ES-I3 (cell line): ENCODE measurements around the gene SENP5.

Source experiments
- H3K36me3 ChIP-seq: 2 replicates; pipeline ENCODE4 v1.6.1; 2013; ENCODE audit warnings: mild to moderate bottlenecking, low read length, control low read depth, moderate library complexity; ENCODE audit not compliant: insufficient read depth
- H3K4me1 ChIP-seq: 2 replicates; pipeline ENCODE4 v1.6.1; 2013; ENCODE audit warnings: mild to moderate bottlenecking, control low read depth, low read length; ENCODE audit not compliant: insufficient read depth
- H3K9ac ChIP-seq: 2 replicates; pipeline ENCODE4 v1.6.1; 2013; ENCODE audit warnings: low read depth, mild to moderate bottlenecking, low read length, moderate library complexity
- H3K9me3 ChIP-seq: 2 replicates; pipeline ENCODE4 v1.6.1; 2013; ENCODE audit warnings: mild to moderate bottlenecking, low read length, moderate library complexity; ENCODE audit not compliant: control insufficient read depth, insufficient read depth

SENP5 gene

GRCh38 chr3:196965804-196966173, 98.1 kb downstream of the SENP5 start:
- Histone ChIP-seq H3K36me3 (no peaks in the 10 kb centered on the region), H3K9me3 (no peaks in the 10 kb centered on the region; the same call in 1 of the 2 replicates), H3K4me1 (no peaks in the 10 kb centered on the region; the same call in 1 of the 2 replicates), H3K9ac (no peak overlapping the region)

GRCh38 chr3:196966526-196967401, 99.0 kb downstream of the SENP5 start:
- Histone ChIP-seq H3K36me3 (no peaks in the 10 kb centered on the region), H3K9ac (peak overlapping the region; percentile 66; the same call in 1 of the 2 replicates), H3K4me1 (no peaks in the 10 kb centered on the region; the same call in 1 of the 2 replicates), H3K9me3 (peaks cover 3% of the 10 kb centered on the region; the same call in 1 of the 2 replicates)

GRCh38 chr3:196967412-196968232, 99.9 kb downstream of the SENP5 start:
- H3K4me1 ChIP-seq, result no peaks in the 10 kb centered on the region; the same call in 1 of the 2 replicates
- peaks cover 3% of the 10 kb centered on the region; the same call in 1 of the 2 replicates for H3K9me3 ChIP-seq
- no peaks in the 10 kb centered on the region for H3K36me3 ChIP-seq
- H3K9ac ChIP-seq, result peak overlapping the region; percentile 66; the same call in 1 of the 2 replicates

DNA sequence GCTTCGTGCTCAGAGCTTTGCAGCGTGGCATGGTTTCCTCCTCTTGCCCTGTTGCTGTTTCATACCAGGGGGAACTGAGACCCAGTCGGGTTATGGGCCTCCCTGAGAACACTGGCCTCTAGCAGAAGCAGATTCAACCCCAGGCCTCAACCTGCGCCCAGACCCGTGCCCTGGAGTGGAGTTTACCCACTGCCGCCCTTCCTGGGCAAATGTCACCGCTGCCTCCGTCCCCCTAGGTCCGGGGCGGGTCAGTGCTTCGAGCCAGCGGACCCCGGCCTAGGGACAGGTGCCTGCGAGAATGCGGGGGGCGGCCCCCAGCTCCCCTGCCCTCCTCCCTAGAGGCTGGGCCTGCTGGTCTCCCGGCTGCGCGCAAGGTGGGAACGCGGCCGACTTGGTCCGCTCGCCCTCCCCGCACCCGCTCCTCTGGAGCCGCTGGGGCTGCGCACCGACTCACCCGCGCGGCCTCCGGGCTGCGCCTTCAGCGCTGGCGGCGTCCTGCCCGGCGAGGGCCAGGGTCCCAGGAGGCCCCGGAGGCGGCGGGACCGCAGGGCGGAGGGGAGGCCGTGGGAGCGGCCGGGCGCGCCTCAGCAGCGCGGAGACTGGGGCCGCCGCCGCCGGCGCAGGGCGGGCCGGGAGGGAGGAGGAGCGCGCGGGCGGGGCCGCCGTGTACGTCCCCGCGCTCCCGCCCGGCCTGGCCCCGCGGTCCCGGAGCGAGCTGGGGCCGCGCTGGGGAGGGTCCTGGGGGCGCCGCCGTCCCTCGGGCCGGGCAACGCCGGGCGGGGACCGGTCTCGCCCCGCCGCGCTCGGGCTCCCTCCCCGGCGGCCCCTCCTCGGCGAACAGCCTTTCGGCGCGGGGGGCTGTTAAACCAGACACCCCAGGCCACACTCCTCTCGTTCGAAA, 100.8 kb downstream of the SENP5 start, which contains the start of gene PIGZ:
TSS of gene PIGZ (minus strand) at position 601 of the 901 bp plus-strand sequence. CDS start 16,802 bp downstream, outside the sequence.
- Histone ChIP-seq H3K36me3 (no peaks in the 10 kb centered on the region), H3K4me1 (no peaks in the 10 kb centered on the region; the same call in 1 of the 2 replicates), H3K9me3 (peaks cover 3% of the 10 kb centered on the region; the same call in 1 of the 2 replicates), H3K9ac (peak within 1 kb of the TSS; percentile 66)

GRCh38 chr3:196969134-196969659, 101.5 kb downstream of the SENP5 start:
- H3K9me3 ChIP-seq, result peaks cover 3% of the 10 kb centered on the region; the same call in 1 of the 2 replicates
- H3K4me1 ChIP-seq, result no peaks in the 10 kb centered on the region; the same call in 1 of the 2 replicates
- H3K9ac ChIP-seq, result peak overlapping the region; percentile 66
- no peaks in the 10 kb centered on the region for H3K36me3 ChIP-seq

GRCh38 chr3:196969660-196970546, 102.2 kb downstream of the SENP5 start:
- Histone ChIP-seq H3K4me1 (no peaks in the 10 kb centered on the region; the same call in 1 of the 2 replicates), H3K36me3 (no peaks in the 10 kb centered on the region), H3K9me3 (peaks cover 3% of the 10 kb centered on the region; the same call in 1 of the 2 replicates), H3K9ac (peak overlapping the region; percentile 66; the same call in 1 of the 2 replicates)

DNA sequence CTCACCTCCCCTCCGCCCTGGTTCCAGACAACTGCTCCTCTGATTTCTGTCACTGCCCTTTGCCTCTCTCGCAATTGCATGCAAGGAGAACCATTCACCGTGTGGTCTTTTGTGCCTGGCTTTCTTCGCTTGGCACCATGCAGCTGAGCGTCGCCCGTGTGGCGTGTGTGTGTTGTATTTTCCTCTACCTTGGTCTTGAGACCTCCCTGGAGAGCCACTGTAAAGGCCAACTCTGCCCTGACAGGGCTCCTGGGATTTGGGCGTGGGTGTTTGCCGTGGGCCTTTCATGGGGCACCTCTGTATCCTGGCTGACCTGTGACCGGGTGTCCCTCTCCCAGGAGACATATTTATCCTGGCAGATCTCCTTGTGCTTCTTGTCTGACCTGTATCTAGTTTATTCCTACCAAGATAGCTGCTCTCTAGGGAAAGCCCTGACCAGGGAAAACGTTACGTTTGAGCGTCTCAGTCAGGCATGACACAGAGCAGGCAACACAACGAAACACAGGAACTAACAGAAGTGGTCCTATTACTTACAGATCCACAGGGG, 102.9 kb downstream of the SENP5 start:
- no peak overlapping the region for H3K9ac ChIP-seq
- H3K4me1 ChIP-seq, result no peaks in the 10 kb centered on the region; the same call in 1 of the 2 replicates
- H3K9me3 ChIP-seq, result peaks cover 3% of the 10 kb centered on the region; the same call in 1 of the 2 replicates
- H3K36me3 ChIP-seq, result no peaks in the 10 kb centered on the region

GRCh38 chr3:196971094-196971698, 103.5 kb downstream of the SENP5 start:
- Histone ChIP-seq H3K36me3 (no peaks in the 10 kb centered on the region), H3K9ac (no peak overlapping the region), H3K4me1 (no peaks in the 10 kb centered on the region; the same call in 1 of the 2 replicates), H3K9me3 (peaks cover 3% of the 10 kb centered on the region; the same call in 1 of the 2 replicates)

- H3K9ac ChIP-seq, result no peak overlapping the region
- H3K36me3 ChIP-seq, result no peaks in the 10 kb centered on the region
- H3K4me1 ChIP-seq, result no peaks in the 10 kb centered on the region
- H3K9me3 ChIP-seq, result peaks cover 3% of the 10 kb centered on the region; the same call in 1 of the 2 replicates
Measured at GRCh38 chr3:196974661-196975060, 106.9 kb downstream of the SENP5 start.

- no peaks in the 10 kb centered on the region for H3K4me1 ChIP-seq
- no peaks in the 10 kb centered on the region for H3K36me3 ChIP-seq
- peaks cover 3% of the 10 kb centered on the region; the same call in 1 of the 2 replicates for H3K9me3 ChIP-seq
- H3K9ac ChIP-seq, result no peak overlapping the region
Measured at GRCh38 chr3:196975349-196975748, 107.6 kb downstream of the SENP5 start.

- no peak overlapping the region for H3K9ac ChIP-seq
- no peaks in the 10 kb centered on the region for H3K4me1 ChIP-seq
- H3K9me3 ChIP-seq, result no peaks in the 10 kb centered on the region
- no peaks in the 10 kb centered on the region for H3K36me3 ChIP-seq
Measured at GRCh38 chr3:196976941-196977340, 109.2 kb downstream of the SENP5 start.

DNA sequence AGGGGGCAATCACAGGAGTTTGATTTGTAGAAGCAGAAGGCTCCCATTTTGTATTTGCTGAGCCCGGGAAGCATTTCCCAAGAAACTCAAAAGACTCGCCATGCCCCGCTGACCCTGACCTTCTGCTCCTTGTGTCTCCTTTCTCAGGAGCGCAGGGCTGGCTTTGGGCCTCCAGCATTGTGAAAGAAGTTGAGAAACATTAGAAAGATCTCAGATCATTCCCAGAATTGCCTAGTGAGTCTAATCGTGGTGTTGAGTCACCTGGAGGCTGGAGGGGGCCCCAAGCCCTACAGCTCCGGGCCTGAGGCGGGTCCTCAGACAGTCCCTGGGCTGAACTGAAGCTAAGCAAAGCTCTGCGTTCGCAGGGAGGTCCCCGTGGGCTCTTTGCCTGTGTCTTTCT, 111.8 kb downstream of the SENP5 start:
- Histone ChIP-seq H3K36me3 (no peaks in the 10 kb centered on the region), H3K9ac (no peak overlapping the region), H3K4me1 (no peaks in the 10 kb centered on the region)

More for the DNA sequence above, 111.8 kb downstream of the SENP5 start:
- H3K9me3 ChIP-seq, result 0 out of 2 replicates have a peak, but pooled peaks cover 4% of the 10 kb centered on the region
